Uterus (tissue), 2 donors: ENCODE results near the gene AMY2A.
"Not testable (repeated sequence)": the region's sequence is repeated elsewhere in the genome, so short reads cannot be mapped to it uniquely, and the experiment has no call there.

Source experiments
- CTCF ChIP-seq, 4 experiments: fragments of 200-600 bp in 2 of 4; fragments of 450-650 bp in 2 of 4; sonication (generic) in 2 of 4; IDR thresholded peaks; one replicate each; pipeline ENCODE4 v1.5.1; 2016 to 2019; ENCODE audit warnings: antibody characterized with exemption in 4 of 4, mild to moderate bottlenecking in 2 of 4, moderate library complexity in 1 of 4
- POLR2A ChIP-seq, 2 donors: fragments of 450-650 bp; IDR thresholded peaks; one replicate each; pipeline ENCODE4 v1.6.1; 2016; ENCODE audit warnings: antibody characterized with exemption in 2 of 2, mild to moderate bottlenecking in 1 of 2, moderate library complexity in 1 of 2

GRCh38 chr1:103655460-103655859 is 38.2 kb downstream of the AMY2A start, which contains the start of gene AMY1A:
- not testable (repeated sequence) for TF ChIP-seq CTCF, POLR2A (IDR thresholded peaks at IDR 0.05)
